OCI-LY7 (cell line): Measurements from ENCODE around the gene GPSM1. TPM values are rescaled to one million over a fixed set of nuclear protein-coding genes. Genes with fewer than 3 reads are reported as not detected.

Experiments used
- BruUV-seq: library from RNA; stranded (reverse); fragments of 400-500 nt; replicated peaks from 2 replicates; lab custom pipeline; 2021; lab: Mats Ljungman, UMichigan
- CTCF ChIA-PET: fragments of 300-600 bp; sonication (Branson Sonifier 250); formaldehyde crosslinking; loops from one replicate; lab custom pipeline; 2022; ENCODE audit warnings: antibody characterized with exemption; ENCODE audit not compliant: unreplicated experiment; lab: Charles Lee
- POLR2A ChIA-PET: fragments of 300-600 bp; sonication (Branson Sonifier 250); formaldehyde crosslinking; loops from one replicate; lab custom pipeline; 2022; ENCODE audit warnings: antibody characterized with exemption; lab: Charles Lee
- DNase-seq: peaks from one replicate; pipeline ENCODE4 v3.0.0-alpha.2; 2015; ENCODE audit warnings: low spot score
- H2AFZ ChIP-seq: fragments of 200-600 bp; sonication (generic), shearing (Covaris generic); 2 replicates; pipeline ENCODE4 v1.6.1; 2014; ENCODE audit warnings: mild to moderate bottlenecking, antibody characterized with exemption, low read length, moderate library complexity
- H3K27ac ChIP-seq: fragments of 200-600 bp; sonication (generic); 2 replicates; pipeline ENCODE4 v1.5.1; 2014; ENCODE audit warnings: mixed run types, low read depth, mild to moderate bottlenecking, moderate library complexity, low read length, inconsistent platforms; ENCODE audit not compliant: poor library complexity, severe bottlenecking
- H3K36me3 ChIP-seq: fragments of 200-600 bp; sonication (generic); 2 replicates; pipeline ENCODE4 v1.6.1; 2014; ENCODE audit warnings: mild to moderate bottlenecking, antibody characterized with exemption, low read length, moderate library complexity, mixed read lengths; ENCODE audit not compliant: insufficient read depth
- H3K4me1 ChIP-seq: fragments of 200-600 bp; sonication (generic); 2 replicates; pipeline ENCODE4 v1.5.1; 2014; ENCODE audit warnings: mild to moderate bottlenecking, low read length; ENCODE audit not compliant: insufficient read depth, poor library complexity, severe bottlenecking
- H3K4me2 ChIP-seq: fragments of 200-600 bp; sonication (generic); 2 replicates; pipeline ENCODE4 v1.6.1; 2014; ENCODE audit warnings: mild to moderate bottlenecking, low read length
- H3K4me3 ChIP-seq: fragments of 200-600 bp; sonication (generic); 2 replicates; pipeline ENCODE4 v1.5.1; 2014; ENCODE audit warnings: mild to moderate bottlenecking, low read depth, low read length; ENCODE audit not compliant: poor library complexity, severe bottlenecking
- H3K79me2 ChIP-seq: fragments of 200-600 bp; sonication (generic); 2 replicates; pipeline ENCODE4 v1.6.1; 2016; ENCODE audit warnings: low read depth, mild to moderate bottlenecking, low read length, moderate library complexity, mixed read lengths; ENCODE audit not compliant: insufficient read depth
- H3K9me2 ChIP-seq: fragments of 200-600 bp; sonication (generic); 2 replicates; pipeline ENCODE4 v1.6.1; 2016; ENCODE audit warnings: mild to moderate bottlenecking, low read length, mixed read lengths; ENCODE audit not compliant: insufficient read depth
- H3K9me3 ChIP-seq: fragments of 200-600 bp; sonication (generic); 2 replicates; pipeline ENCODE4 v1.6.1; 2014; ENCODE audit warnings: mild to moderate bottlenecking, mixed run types, low read length, mixed read lengths
- H4K20me1 ChIP-seq: fragments of 200-600 bp; sonication (generic); 2 replicates; pipeline ENCODE4 v1.6.1; 2014; ENCODE audit warnings: mild to moderate bottlenecking, antibody characterized with exemption, low read length, moderate library complexity, mixed read lengths; ENCODE audit not compliant: insufficient read depth
- CTCF ChIP-seq: fragments of 200-600 bp; sonication (generic); conservative IDR thresholded peaks from 2 replicates; pipeline ENCODE4 v1.5.1; 2014; ENCODE audit warnings: mild to moderate bottlenecking, antibody characterized with exemption, low read length, moderate library complexity, mixed read lengths
- EZH2phosphoT487 ChIP-seq: fragments of 200-600 bp; sonication (generic); IDR thresholded peaks from 2 replicates; pipeline ENCODE4 v1.6.1; 2018; ENCODE audit warnings: low read depth, borderline replicate concordance, mild to moderate bottlenecking, mixed run types, antibody characterized with exemption, low read length, moderate library complexity, mixed read lengths
- intact Hi-C: fragments of 100-400 bp; cut with micrococcal nuclease; formaldehyde crosslinking; loops from one replicate; pipeline ENCODE4 v1.10.0; 2022; ENCODE audit not compliant: unreplicated experiment
- total RNA-seq, 2 experiments: library from RNA; depleted of rRNA in 1 of 2; stranded (reverse); fragments of >200 nt in 1 of 2; shearing (Covaris generic) in 1 of 2; gene quantifications; 2 replicates each; pipeline ENCODE4 v1.2.3, GENCODE V29; 2014 to 2022

GPSM1 gene
- total RNA-seq, 2 experiments from 2014 or later, result not detected

DNA sequence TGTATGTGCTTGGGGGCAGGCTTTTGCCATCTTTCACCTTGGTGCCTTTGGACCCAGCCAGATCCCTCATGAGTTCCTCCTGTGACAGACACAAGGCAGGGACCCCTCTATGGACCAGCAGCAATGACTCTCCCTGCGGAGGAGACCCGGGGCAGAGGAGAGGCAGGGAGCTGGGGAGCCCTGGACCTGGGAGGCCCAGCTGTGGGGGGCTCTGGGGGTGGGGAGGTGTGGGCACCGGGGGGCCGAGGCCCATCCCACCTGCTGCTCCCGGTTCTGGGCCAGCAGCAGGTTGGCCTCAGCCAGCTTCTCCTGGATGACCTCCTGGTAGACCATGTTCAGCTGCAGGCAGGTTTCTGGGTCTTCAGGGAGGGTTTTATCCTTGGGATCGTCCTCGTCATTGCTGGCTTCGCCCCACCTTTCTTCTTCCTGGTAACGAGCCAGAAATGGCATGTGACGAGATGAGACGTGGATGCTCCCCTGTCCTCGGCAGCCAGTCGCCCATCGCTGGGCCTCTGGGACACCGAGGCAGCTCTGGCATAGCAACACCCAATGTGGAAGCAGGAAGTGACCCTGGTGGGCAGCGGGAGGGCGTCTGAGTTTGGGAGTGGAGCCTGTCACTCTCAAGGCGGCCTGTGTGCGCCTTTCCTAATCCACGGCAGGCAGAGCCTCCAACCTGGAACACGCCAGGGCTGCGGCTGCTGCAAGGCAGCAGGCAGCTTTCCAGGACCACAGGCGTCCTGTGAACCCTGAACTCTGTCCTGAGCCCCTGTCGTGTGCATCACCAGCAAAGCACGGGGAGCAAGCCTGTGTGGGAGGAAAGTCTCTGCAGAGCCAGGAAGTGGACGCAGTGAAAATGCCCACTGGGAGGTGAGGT lies 68.2 kb downstream of the GPSM1 start:
- H3K27ac ChIP-seq, result no peak overlapping the region
- peaks cover 23% of the 10 kb centered on the region for H3K79me2 ChIP-seq
- H3K4me3 ChIP-seq, result no peak overlapping the region
- no peaks in the 10 kb centered on the region for H3K9me3 ChIP-seq
- intact Hi-C loops, result no loop called here
- H3K9me2 ChIP-seq, result no peaks in the 10 kb centered on the region
- H4K20me1 ChIP-seq, result peaks cover 10% of the 10 kb centered on the region; the same call in 1 of the 2 replicates
- H3K36me3 ChIP-seq, result peaks cover 78% of the 10 kb centered on the region
- no peak for TF ChIP-seq EZH2phosphoT487
- TF ChIP-seq CTCF, result no peak
- BruUV-seq, result no TSS peak
- no peak overlapping the region for H2AFZ ChIP-seq
- ChIA-PET CTCF (no interaction called here), POLR2A (interaction anchor here (0.6 kb wide), 1 partner anchor 308 kb away, joined by 3 read pairs; no protein-coding TSS in a partner anchor)
- H3K4me1 ChIP-seq, result peaks cover 9% of the 10 kb centered on the region
- DNase-seq, result no peak
- no peak overlapping the region for H3K4me2 ChIP-seq

GRCh38 chr9:136396219-136396515 lies 68.8 kb downstream of the GPSM1 start:
- DNase-seq, result no peak
- TF ChIP-seq CTCF (no peak), EZH2phosphoT487 (no peak)
- CTCF ChIA-PET, result no interaction called here
- no peaks in the 10 kb centered on the region for H3K9me2 ChIP-seq
- H4K20me1 ChIP-seq, result peaks cover 10% of the 10 kb centered on the region; the same call in 1 of the 2 replicates
- H3K4me1 ChIP-seq, result peaks cover 9% of the 10 kb centered on the region
- H3K27ac ChIP-seq, result no peak overlapping the region
- H3K4me2 ChIP-seq, result no peak overlapping the region
- no peak overlapping the region for H2AFZ ChIP-seq
- POLR2A ChIA-PET, result interaction anchor here (0.6 kb wide), 1 partner anchor 307 kb away, joined by 3 read pairs; no protein-coding TSS in a partner anchor
- intact Hi-C loops, result no loop called here
- peaks cover 23% of the 10 kb centered on the region for H3K79me2 ChIP-seq
- peaks cover 76% of the 10 kb centered on the region for H3K36me3 ChIP-seq
- H3K9me3 ChIP-seq, result no peaks in the 10 kb centered on the region
- no TSS peak for BruUV-seq
- H3K4me3 ChIP-seq, result no peak overlapping the region

- TF ChIP-seq CTCF, result no peak
- TF ChIP-seq EZH2phosphoT487, result no peak
- Histone ChIP-seq H3K9me2 (no peaks in the 10 kb centered on the region), H4K20me1 (peaks cover 10% of the 10 kb centered on the region; the same call in 1 of the 2 replicates), H2AFZ (no peak overlapping the region), H3K9me3 (no peaks in the 10 kb centered on the region), H3K4me1 (peaks cover 9% of the 10 kb centered on the region), H3K36me3 (peaks cover 76% of the 10 kb centered on the region), H3K79me2 (peaks cover 23% of the 10 kb centered on the region), H3K27ac (no peak overlapping the region), H3K4me2 (no peak overlapping the region), H3K4me3 (no peak overlapping the region)
- ChIA-PET POLR2A (interaction anchor here (0.7 kb wide), 1 partner anchor 8 kb away, joined by 3 read pairs; no protein-coding TSS in a partner anchor), CTCF (no interaction called here)
- no TSS peak for BruUV-seq
- DNase-seq, result no peak
- intact Hi-C loops, result no loop called here
Measured at GRCh38 chr9:136397643-136398042, 70.3 kb downstream of the GPSM1 start.
